SKM-1 (cell line): ENCODE data around the gene DDRGK1.
"Not testable (repeated sequence)": the region's sequence is repeated elsewhere in the genome, so short reads cannot be mapped to it uniquely, and the experiment has no call there.

Experiments
- DNase-seq: peaks from one replicate; lab custom pipeline; 2025; ENCODE audit not compliant: unreplicated experiment; lab: John Stamatoyannopoulos, UW

Gene DDRGK1

DNA sequence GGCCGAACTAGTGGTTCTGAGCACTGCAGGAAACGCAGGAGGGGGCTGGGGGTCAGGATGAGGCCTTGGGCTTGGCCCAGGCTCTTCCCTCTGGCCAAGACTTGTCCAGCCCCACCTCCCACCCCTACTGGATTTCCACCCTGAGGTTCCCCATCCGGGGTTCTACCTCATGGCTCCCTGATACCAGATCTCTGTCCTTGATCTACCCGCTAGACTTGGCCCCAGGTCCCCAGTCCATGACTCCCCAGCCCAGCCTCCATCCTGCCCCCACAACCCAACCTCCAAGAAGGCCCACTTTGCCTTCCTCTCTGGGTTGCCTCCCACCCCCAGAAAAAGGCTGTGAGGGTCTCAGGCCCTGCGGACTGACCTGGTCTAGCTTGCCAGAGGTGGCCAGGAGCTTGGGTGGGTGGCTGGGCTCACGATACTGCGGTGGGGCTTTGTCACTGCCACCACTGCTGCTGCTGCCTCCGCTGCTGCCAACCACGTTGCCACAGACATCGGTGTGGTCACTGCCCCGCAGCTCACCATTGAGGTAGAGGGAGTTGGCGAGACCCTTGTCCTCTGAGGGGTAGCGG, 38.1 kb downstream of the DDRGK1 start:
- no peak for DNase-seq

DNA sequence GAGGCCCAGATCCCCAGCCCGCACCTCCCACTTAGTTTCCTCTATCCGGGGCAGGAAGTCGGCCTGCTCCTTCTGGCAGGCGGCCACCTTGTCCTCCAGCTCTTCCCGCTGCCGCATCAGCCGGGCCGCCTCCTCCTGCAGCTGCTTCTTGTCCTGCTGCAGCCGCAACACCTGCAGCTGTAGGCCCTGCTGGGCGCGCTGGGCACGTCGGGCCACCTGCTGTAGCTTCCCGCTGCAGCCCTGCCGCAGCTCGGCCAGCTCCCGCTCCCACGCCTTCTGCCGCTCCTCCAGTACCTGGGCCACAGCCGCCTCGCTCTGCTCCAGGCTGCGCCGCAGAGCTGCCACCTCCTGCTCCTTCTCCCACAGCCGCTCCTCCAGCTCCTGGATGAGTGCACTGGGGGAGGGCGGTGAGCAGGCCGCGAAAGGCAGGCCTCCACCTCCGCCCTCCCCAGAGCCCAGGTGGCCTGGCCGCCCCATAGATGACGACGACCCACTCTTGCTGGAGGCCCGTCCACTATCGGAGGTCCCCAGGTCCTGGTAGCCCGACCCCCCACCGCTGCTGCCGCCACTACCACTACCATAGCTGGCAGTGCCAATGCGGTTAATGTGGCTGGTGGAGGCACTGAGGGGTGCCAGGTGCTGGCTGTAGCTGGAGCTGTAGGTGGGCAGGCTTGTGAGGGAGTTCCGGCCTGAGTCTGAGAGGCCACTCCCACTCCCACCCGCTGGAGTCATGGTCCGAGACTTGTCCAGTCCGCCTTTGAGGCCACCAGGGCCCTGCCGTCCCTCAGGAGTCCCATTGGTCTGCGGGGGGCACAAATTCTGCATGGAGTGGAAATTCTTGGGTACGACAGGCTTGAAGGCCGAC, 38.8 kb downstream of the DDRGK1 start:
- no peak for DNase-seq

DNA sequence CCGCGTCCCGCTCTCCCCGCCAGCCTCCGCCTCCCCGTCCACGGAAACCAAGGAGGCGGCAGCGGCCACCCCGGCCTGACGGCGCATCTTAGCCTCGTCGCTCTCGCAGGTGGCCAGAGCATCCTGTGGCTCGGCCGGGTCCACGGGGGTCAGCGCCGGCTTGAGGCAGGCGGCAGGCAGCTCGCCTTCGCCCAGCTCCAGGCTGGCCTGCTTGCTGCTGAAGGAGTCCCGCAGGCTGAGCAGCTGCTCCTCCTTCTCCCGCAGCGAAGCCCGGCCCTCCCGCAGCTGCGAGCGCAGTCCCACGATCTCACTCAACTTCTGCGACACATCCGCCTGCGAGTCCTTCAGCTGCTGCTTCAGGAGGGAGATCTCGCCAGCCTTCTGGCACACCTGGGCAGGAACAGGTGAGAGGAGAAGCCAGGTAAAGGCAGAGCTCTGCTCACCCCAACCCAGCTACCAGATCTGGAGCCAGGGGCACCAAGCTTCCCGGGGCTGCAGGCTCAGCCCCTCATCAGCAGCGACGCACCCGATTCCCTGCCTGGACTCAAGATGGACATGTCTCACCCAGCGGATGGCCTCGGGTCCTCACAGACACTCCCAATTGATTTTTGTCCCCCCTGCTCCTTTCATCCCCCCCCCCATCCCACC, 39.6 kb downstream of the DDRGK1 start:
- no peak for DNase-seq

DNA sequence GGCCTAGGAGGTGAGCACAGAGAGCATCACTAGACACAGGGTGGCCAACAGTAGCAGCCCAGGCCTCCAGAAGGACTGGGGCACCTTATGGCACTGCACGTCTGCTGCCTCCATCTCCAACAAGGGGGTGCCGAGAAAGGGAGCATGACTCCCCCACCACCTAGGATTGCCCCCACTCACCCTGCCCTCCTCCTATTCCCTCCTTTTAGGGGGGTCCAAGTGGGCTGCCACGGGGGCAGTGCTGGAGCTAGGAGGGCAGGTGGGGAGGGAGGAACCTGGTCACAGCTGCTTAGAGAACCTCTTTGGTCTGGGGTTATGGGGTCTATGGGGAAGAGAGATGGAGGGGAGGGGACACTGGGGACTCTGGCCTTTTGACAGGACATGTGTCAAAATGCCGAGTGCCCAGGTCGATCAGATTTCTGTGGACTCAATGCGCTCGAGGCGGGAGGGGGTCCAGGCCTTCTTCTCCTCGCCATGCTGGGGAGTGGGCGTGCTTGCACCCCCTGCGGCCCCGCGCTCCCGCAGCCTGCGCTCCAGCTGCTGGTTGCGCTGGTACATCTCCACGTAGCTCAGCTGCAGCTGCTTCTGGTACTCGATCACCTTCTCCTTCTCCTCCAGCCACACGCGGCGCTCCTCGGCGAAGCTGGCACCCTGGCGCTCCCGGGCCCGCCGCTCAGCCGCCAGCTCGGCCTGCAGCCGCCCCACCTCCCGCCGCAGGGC, 40.3 kb downstream of the DDRGK1 start:
- no peak for DNase-seq

DNA sequence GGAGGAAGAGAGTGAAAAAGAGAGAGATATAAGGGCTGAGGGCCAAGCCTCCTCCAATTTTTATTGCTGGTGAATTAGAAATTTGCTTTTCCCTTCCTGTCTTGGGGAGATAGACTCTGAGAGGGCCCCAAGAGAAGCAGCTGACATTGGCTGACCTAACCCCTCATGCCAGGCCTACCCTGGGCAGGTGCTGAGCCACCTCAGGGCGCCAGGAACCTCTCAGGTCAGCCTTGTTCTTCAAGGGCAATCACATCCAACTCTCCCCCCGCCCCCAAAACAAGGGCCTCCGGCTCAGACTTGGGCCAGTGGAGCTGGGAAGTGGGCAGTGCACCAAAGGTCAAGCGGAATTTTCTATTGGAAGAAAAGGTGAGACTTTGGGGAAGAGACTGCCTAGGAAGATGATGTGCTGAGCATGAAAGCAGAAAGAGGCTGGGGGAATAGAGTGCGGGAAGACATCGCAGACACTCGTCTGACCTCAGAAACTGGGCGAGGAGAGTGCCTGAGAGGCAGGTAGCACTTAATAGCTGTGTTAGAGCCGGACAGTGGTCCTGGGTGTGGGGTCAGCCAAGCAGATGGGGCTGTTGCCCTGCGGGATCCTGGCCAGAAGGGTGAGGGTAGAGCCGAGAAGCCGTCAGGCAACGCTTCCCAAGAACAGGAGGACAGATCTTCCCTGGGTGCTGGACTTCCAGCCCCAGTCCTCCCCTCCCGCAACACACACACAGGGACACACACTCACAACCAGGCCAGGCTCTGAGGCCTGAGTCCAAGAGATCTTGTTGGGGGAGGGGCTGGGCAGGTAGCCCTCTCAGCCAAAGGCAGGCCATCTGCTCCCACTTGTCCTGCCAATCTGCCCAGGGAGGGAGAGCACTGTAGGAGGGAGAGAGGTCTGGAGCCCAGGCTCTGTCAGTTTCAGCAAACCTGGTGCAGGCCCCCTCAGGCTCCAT, 41.1 kb downstream of the DDRGK1 start:
- DNase-seq = no peak

DNA sequence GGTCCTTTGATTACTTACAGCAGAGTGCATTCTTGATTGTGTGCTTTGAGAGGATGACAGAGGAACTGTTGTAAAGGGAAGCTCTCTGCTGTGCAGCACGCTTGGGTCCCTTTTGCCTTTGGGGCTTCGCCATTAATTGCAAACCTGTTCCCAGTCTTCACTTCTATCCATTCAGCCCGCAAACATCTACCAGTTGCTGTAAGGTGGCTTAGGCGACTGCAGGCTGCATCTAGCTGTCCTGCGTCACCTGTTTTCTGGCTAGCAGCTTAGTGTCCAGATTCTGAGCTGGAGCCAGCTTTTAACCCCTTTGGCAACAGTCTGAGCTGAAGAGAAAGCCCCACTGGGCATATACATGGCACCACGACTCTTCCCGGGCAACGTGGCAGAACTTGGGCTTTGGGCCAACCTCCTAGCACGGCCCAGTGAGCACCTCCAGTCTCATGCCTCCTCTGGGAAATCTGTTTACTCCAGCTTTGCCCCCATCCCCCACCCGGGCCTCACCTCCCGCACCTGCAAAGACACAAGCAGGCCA, 42.3 kb downstream of the DDRGK1 start:
- no peak for DNase-seq

DNA sequence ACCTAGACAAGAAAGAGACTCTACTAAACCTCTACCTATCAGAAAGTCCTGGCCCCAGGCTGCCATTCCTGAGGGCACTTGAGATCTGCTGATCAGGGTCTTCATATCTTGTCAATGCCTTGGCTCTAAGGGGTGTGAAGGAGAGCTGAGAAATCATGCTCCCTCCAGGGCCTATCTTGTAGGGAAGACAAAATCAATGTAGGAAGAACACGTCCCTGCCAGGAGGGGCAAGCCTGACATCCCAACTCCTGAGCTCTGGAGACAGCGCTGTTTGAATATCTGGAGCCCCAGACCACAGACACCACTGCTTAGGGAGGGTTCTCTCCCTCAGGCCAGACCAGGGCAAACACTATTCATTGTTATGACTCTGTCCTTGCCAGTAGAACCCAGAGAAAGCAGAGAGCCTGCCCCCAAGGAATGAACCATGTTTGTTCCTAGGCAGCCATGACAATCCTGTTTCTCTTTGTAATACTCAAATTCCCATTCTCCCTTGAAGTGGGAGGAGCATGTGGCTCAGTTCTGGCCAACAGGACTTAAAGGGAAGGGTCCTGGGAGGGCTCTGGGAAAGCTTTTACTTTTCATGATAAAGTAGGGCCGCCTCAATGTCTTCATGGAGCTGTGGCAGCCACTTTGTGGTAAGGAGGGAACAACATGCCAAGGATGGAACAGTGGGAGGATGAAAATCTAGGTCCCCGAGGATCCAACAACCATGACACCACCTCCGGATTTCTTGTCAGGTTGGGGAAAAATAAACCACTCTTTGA, 43.0 kb downstream of the DDRGK1 start:
- DNase-seq = no peak

DNA sequence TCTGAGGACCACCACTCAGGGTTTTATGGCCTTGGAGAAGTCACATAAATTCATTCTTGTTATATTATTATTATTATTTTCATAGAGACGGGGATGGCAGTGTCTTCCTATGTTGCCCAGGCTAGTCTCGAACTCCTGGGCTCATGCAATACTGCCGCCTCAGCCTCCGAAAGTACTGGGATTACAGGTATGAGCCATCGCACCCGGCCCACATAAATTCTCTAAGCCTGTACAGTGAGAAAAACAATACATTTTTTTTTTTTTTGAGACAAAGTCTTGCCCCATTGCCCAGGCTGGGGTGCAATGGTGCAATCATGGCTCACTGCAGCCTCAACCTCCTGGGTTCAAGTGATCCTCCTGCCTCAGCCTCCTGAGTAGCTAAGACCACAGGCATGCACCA, 44.1 kb downstream of the DDRGK1 start:
- DNase-seq = no peak

DNA sequence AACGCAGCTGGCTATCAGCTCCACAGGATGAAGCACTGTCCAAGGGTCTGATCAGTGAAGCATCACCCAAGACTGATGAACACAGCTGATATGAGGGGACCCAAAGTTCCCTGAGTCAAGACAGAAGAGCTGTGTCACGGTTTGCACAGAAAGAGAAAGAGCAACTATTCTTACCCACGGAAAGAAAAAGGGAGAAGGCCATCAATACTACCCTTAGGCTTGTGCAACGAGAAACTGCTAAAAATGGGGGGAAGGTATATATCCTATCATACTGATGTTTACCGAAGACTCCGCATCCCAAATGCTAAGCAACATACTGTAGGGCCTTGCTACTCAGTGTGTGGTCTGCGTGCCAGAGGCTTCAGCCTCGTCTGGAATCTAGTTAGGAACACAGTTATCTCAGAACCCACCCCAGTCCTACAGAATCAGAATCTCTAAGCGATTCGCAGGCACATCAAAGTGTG, 45.5 kb downstream of the DDRGK1 start:
- no peak for DNase-seq

DNA sequence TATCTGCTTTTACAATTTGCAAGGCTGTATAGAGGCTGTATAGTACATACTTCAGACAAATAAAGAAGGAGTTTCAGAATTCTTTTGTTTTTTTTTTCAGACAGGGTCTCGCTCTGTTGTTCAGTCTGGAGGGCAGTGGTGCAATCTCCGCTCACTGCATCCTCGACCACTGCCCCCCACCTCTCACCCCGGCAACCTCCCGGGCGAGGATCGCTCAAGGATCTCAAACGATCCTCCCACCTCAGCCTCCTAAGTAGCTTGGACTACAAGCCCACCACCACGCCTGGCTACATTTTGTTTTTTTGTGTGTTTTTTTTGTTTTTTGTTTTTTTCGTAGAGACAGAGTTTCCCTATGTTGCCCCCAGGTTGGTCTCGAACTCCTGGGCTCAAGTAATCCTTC, 46.7 kb downstream of the DDRGK1 start:
- no peak for DNase-seq

DNA sequence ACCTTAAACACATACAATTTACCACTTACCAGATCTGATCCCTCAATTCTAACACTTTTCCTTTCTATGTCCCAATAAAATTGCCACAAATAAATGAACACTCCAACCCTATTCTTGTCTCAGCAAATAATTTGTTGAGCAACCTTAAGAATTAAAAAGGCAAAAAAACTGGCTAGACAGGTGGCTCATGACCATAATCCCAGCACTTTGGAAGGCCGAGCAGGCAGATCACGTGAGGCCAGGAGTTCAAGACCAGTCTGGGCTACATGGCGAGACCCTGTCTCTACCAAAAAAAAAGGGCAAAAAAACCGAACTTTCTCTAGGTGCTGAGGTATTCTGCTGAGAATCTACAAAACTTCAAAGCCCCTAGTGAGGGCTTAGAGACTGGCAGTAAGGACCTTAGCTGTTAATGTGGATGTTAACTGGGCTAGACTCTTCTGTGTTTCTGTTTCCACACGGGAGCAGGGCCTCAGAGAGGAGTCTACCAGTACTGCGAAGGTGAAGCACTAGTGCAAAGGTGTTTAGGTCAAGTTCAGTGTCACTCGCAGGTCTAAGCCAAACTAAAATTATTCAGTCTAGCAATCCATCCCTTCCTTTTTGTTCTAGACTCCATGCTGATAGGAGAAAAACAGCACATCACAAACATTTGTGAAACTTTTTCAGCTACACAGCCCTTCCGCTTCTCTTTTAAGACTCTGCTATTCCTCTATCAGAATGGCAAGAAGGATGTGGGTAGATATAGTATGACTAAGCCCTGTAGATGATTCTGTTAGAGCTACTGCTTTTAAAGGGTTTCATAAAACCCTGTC, 47.5 kb downstream of the DDRGK1 start:
- DNase-seq = no peak

DNA sequence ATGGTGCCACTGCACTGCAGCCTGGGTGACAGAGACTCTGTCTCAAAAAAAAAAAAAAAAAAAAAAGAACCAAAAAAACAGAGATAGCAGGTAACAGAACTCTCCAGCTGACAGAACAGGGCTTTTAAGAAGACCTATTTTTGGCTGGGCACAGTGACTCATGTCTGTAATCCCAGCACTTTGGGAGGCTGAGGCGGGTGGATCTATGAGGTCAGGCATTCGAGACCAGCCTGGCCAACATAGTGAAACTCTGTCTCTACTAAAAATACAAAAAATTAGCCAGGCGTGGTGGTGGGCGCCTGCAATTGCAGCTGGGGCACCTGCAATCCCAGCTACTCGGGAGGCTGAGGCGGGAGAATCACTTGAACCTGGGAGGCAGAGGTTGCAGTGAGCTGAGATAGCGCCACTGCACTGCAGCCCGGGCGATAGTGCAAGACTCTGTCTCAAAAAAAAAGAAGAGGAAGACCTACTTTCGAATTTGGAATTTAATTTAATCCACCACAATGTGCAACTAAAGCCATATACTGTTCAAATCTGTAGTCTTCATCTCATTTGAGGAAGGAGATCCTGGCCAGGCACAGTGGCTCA, 52.3 kb downstream of the DDRGK1 start:
- DNase-seq = not testable (repeated sequence)

DNA sequence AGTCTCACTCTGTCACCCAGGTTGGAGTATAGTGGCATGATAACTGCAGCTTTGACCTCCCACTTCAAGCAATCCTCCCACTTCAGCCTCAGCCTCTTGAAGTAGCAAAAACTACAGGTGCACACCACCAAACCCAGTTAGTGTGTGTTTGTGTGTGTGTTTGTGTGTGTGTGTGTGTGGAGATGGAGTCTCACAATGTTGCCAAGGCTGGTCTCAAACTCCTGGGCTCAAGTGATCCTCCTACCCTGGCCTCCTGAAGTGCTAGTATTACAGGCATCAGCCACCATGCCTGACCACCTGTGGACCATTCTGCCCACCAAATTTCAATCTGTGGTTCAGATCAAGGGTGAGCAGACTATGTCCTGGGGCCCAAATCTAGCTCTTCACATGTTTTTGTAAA, 53.6 kb downstream of the DDRGK1 start:
- no peak for DNase-seq

DNA sequence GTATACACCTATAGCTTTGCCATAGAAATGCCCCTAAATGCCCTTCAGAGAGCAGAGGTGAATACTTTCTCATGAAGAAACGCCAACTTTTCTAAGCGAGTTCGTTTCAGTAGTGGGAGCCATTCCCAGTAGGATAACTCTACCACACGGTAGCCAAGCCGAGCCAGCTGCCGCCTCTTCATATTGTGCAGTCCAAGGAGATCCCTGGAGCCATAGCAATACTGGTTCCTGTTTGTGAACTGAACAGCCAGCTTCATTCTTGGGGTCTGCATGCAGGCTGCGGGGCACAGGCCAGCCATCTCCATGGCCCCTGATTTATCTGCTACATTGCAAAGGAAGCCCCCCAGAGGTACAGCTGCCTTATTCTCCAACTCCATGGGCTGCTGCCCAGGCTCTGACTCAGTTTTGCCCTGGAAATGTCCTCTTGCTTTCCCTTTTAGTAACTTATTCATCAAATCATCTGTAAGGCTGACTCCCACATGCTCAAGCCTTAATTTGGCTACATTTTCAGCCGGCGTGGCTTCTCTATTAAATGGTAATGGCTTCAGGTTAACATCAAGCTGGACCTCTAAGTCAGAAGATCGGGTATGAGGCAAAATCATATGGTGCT, 57.6 kb downstream of the DDRGK1 start:
- DNase-seq = no peak

DNA sequence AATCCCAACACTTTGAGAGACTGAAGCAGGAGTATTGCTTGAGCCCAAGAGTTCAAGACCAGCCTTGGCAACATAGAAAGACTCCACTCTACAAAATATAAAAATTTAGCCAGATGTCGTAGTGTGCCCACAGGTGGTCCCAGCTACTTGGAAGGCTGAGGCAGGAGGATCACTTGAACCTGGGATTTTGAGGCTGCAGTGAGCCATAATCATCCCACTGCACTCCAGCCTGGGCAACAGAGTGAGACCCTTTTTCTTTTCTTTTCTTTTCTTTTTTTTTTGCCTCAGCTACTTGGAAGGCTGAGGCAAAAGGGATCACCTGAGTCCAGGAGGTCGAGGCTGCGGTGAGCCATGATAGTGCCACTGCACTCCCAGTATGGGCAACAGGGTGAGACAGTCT, 62.7 kb downstream of the DDRGK1 start:
- DNase-seq = no peak
